Renal cortical epithelial cell (primary cell): ENCODE measurements around the gene RESP18. TPM values are rescaled to one million over a fixed set of nuclear protein-coding genes. Genes with fewer than 3 reads are reported as not detected.
"Not testable (repeated sequence)": the region's sequence is repeated elsewhere in the genome, so short reads cannot be mapped to it uniquely, and the experiment has no call there.

Experiments
- DNase-seq: peaks from one replicate; pipeline ENCODE4 v3.0.0-alpha.2; 2011; ENCODE audit warnings: low read depth
- total RNA-seq: library from RNA; depleted of rRNA; stranded (reverse); fragments of >200 nt; gene quantifications from 2 replicates; pipeline ENCODE4 v1.2.3, GENCODE V29; 2014

RESP18 gene
- total RNA-seq, 1 donor from 2014 or later = not detected

- DNase-seq = no peak
Observed at GRCh38 chr2:219292616-219293015, 39.9 kb downstream of the RESP18 start.

- no peak for DNase-seq
Observed at GRCh38 chr2:219291910-219292490, 40.5 kb downstream of the RESP18 start.

- DNase-seq = no peak
Observed at GRCh38 chr2:219291394-219291793, 41.1 kb downstream of the RESP18 start.

GRCh38 chr2:219290381-219291171, 42.0 kb downstream of the RESP18 start:
- DNase-seq = no peak

GRCh38 chr2:219289537-219290361, 42.8 kb downstream of the RESP18 start:
- peak; percentile 82 for DNase-seq

- no peak for DNase-seq
Observed at GRCh38 chr2:219289195-219289536, 43.4 kb downstream of the RESP18 start.

- no peak for DNase-seq
Observed at GRCh38 chr2:219287580-219288265, 44.8 kb downstream of the RESP18 start.

- DNase-seq = not testable (repeated sequence)
Observed at GRCh38 chr2:219287116-219287440, 45.5 kb downstream of the RESP18 start.

- peak; percentile 30 for DNase-seq
Observed at GRCh38 chr2:219286436-219287115, 46.0 kb downstream of the RESP18 start.

- DNase-seq = no peak
Observed at GRCh38 chr2:219285894-219286425, 46.6 kb downstream of the RESP18 start.

- DNase-seq = no peak
Observed at GRCh38 chr2:219285373-219285735, 47.2 kb downstream of the RESP18 start.

- no peak for DNase-seq
Observed at GRCh38 chr2:219284501-219285372, 47.8 kb downstream of the RESP18 start.

- no peak for DNase-seq
Observed at GRCh38 chr2:219282943-219283581, 49.5 kb downstream of the RESP18 start.

GRCh38 chr2:219282375-219282774, 50.2 kb downstream of the RESP18 start:
- DNase-seq = no peak

GRCh38 chr2:219281588-219281987, 51.0 kb downstream of the RESP18 start:
- no peak for DNase-seq

GRCh38 chr2:219280651-219281050, 51.9 kb downstream of the RESP18 start:
- no peak for DNase-seq

- DNase-seq = no peak
Observed at GRCh38 chr2:219279916-219280516, 52.5 kb downstream of the RESP18 start.

- DNase-seq = peak; percentile 96
Observed at GRCh38 chr2:219279151-219279915, 53.2 kb downstream of the RESP18 start, which contains the start of gene DNAJB2. Gene DNAJB2, plus strand, starts transcription at chr2:219279366. Its CDS starts 468 bp downstream, at chr2:219279834.
